HCT116 (cell line): ENCODE data around the gene DNAJC5. TPM values are rescaled to one million over a fixed set of nuclear protein-coding genes. Genes with fewer than 3 reads are reported as not detected.
"Not testable (repeated sequence)": the region's sequence is repeated elsewhere in the genome, so short reads cannot be mapped to it uniquely, and the experiment has no call there.

Source experiments
- ATAC-seq: fragments of 200-7000 bp; cut with Tn5 transposase; 2 replicates; pipeline ENCODE4 v1.9.1; 2020; ENCODE audit warnings: mild to moderate bottlenecking, moderate library complexity
- BruUV-seq: library from RNA; stranded (reverse); fragments of 400-500 nt; replicated peaks from 2 replicates; lab custom pipeline; 2021; lab: Mats Ljungman, UMichigan
- CTCF ChIA-PET: fragments of 300-600 bp; sonication (Branson Sonifier 250); formaldehyde crosslinking; loops from one replicate; lab custom pipeline; 2021; ENCODE audit warnings: antibody characterized with exemption; lab: Charles Lee
- POLR2A ChIA-PET: fragments of 300-600, 350-600 bp; sonication (Branson Sonifier 250); formaldehyde crosslinking; loops from one replicate; lab custom pipeline; 2021; ENCODE audit warnings: antibody characterized with exemption; lab: Charles Lee
- RAD21 ChIA-PET, 2 experiments: fragments of 300-600 bp; sonication (Branson Sonifier 250); formaldehyde crosslinking; loops; one replicate each; lab custom pipeline; 2023; ENCODE audit warnings: low total read pairs in 2 of 2; ENCODE audit not compliant: uncharacterized antibody in 2 of 2, unreplicated experiment in 2 of 2, low non-redundant PET in 1 of 2; lab: Charles Lee
- DNase-seq: peaks from one replicate; pipeline ENCODE4 v3.0.0-alpha.2; 2010; ENCODE audit warnings: low read depth, low spot score
- H2AFZ ChIP-seq: fragments of 200-600 bp; shearing (Covaris generic), sonication (generic); 2 replicates; pipeline ENCODE4 v1.6.1; 2017; ENCODE audit warnings: low read depth, mixed run types, mixed read lengths, antibody characterized with exemption, low read length; ENCODE audit not compliant: poor library complexity, severe bottlenecking
- H3K27ac ChIP-seq: 2 replicates; pipeline ENCODE4 v1.5.1; 2012; ENCODE audit warnings: low read depth, low read length
- H3K27me3 ChIP-seq: fragments of 200-600 bp; sonication (generic); 2 replicates; pipeline ENCODE4 v1.6.1; 2016; ENCODE audit warnings: mixed run types, low read length, mixed read lengths; ENCODE audit not compliant: insufficient read depth
- H3K36me3 ChIP-seq, 2 experiments: fragments of 200-500 bp in 1 of 2; fragments of 200-600 bp in 1 of 2; sonication (Bioruptor generic) in 1 of 2; sonication (generic) in 1 of 2; 2 replicates each; pipeline versions ENCODE4 v1.5.1 to v1.6.1; 2014 to 2016; ENCODE audit warnings: low read length in 2 of 2, inconsistent platforms in 1 of 2, mixed read lengths in 1 of 2, mixed run types in 1 of 2; ENCODE audit not compliant: insufficient read depth in 2 of 2, control insufficient read depth in 1 of 2
- H3K4me1 ChIP-seq, 2 experiments: fragments of 200-600 bp in 1 of 2; sonication (generic) in 1 of 2; 2 replicates each; pipeline versions ENCODE4 v1.5.1 to v1.6.1; 2012 to 2017; ENCODE audit warnings: low read length in 2 of 2, inconsistent platforms in 1 of 2, mild to moderate bottlenecking in 1 of 2, mixed read lengths in 1 of 2, mixed run types in 1 of 2, moderate library complexity in 1 of 2; ENCODE audit not compliant: insufficient read depth in 2 of 2, control insufficient read depth in 1 of 2
- H3K4me2 ChIP-seq: fragments of 200-600 bp; sonication (generic); 2 replicates; pipeline ENCODE4 v1.6.1; 2017; ENCODE audit warnings: mixed run types, low read length, mixed read lengths
- H3K4me3 ChIP-seq, 2 experiments: fragments of 200-600 bp in 1 of 2; sonication (generic) in 1 of 2; replicated peaks in 1 of 2; 2 replicates each; pipeline ENCODE4 v1.5.1; 2011 to 2016; ENCODE audit warnings: low read length in 2 of 2, control low read depth in 1 of 2, low read depth in 1 of 2, mild to moderate bottlenecking in 1 of 2, mixed read lengths in 1 of 2, mixed run types in 1 of 2
- H3K79me2 ChIP-seq: fragments of 200-600 bp; sonication (generic); 2 replicates; pipeline ENCODE4 v1.6.1; 2017; ENCODE audit warnings: mild to moderate bottlenecking, mixed run types, low read length, moderate library complexity, mixed read lengths; ENCODE audit not compliant: insufficient read depth
- H3K9ac ChIP-seq: fragments of 200-600 bp; sonication (generic); 2 replicates; pipeline ENCODE4 v1.6.1; 2016; ENCODE audit warnings: low read length, mixed read lengths
- H3K9me2 ChIP-seq: fragments of 200-600 bp; sonication (generic), shearing (Covaris generic); 2 replicates; pipeline ENCODE4 v1.6.1; 2017; ENCODE audit warnings: mixed run types, mild to moderate bottlenecking, moderate library complexity; ENCODE audit not compliant: insufficient read depth
- H3K9me3 ChIP-seq, 2 experiments: fragments of 200-500 bp in 1 of 2; fragments of 200-600 bp in 1 of 2; sonication (Bioruptor generic) in 1 of 2; sonication (generic) in 1 of 2; 2 replicates each; pipeline ENCODE4 v1.6.1; 2014 to 2017; ENCODE audit warnings: low read length in 2 of 2, mixed read lengths in 2 of 2, inconsistent platforms in 1 of 2, low read depth in 1 of 2, mild to moderate bottlenecking in 1 of 2, mixed run types in 1 of 2, moderate library complexity in 1 of 2; ENCODE audit not compliant: control insufficient read depth in 1 of 2, insufficient read depth in 1 of 2
- H4K20me1 ChIP-seq: fragments of 200-600 bp; sonication (generic), shearing (Covaris generic); 2 replicates; pipeline ENCODE4 v1.6.1; 2017; ENCODE audit warnings: mixed run types, mild to moderate bottlenecking, moderate library complexity; ENCODE audit not compliant: insufficient read depth
- ATF3 ChIP-seq: IDR thresholded peaks from 2 replicates; pipeline ENCODE4 v1.6.1; 2012
- CBX3 ChIP-seq: IDR thresholded peaks from 2 replicates; pipeline ENCODE4 v1.6.1; 2012; ENCODE audit warnings: low read depth
- EGR1 ChIP-seq: IDR thresholded peaks from 2 replicates; pipeline ENCODE4 v1.6.1; 2012; ENCODE audit warnings: low read depth
- ELF1 ChIP-seq: IDR thresholded peaks from 2 replicates; pipeline ENCODE4 v1.6.1; 2012; ENCODE audit warnings: low read depth, borderline replicate concordance
- EZH2 ChIP-seq: fragments of 200-600 bp; sonication (generic); IDR thresholded peaks from 2 replicates; pipeline ENCODE4 v1.6.1; 2017; ENCODE audit warnings: antibody characterized with exemption, mixed run types
- JUND ChIP-seq: IDR thresholded peaks from 2 replicates; pipeline ENCODE4 v1.6.1; 2012
- MAX ChIP-seq: IDR thresholded peaks from 2 replicates; pipeline ENCODE4 v1.6.1; 2012
- POLR2A ChIP-seq: IDR thresholded peaks from 2 replicates; pipeline ENCODE4 v1.7.0; 2011; ENCODE audit warnings: borderline replicate concordance; ENCODE audit not compliant: insufficient read depth, insufficient read length; ENCODE audit errors: extremely low read depth
- REST ChIP-seq: IDR thresholded peaks from 2 replicates; pipeline ENCODE4 v1.6.1; 2012; ENCODE audit warnings: low read depth
- SP1 ChIP-seq: IDR thresholded peaks from 2 replicates; pipeline ENCODE4 v1.6.1; 2012; ENCODE audit warnings: low read depth
- TCF7L2 ChIP-seq: IDR thresholded peaks from 2 replicates; pipeline ENCODE4 v1.7.0; 2011; ENCODE audit warnings: borderline replicate concordance, inconsistent platforms; ENCODE audit not compliant: insufficient read depth, insufficient read length; ENCODE audit errors: extremely low read depth
- YY1 ChIP-seq: IDR thresholded peaks from 2 replicates; pipeline ENCODE4 v1.6.1; 2011; ENCODE audit warnings: low read length, low read depth, moderate library complexity, mild to moderate bottlenecking; ENCODE audit not compliant: insufficient replicate concordance; ENCODE audit errors: extremely low read depth
- ZBTB33 ChIP-seq: IDR thresholded peaks from 2 replicates; pipeline ENCODE4 v1.6.1; 2011; ENCODE audit warnings: mild to moderate bottlenecking, low read length, moderate library complexity; ENCODE audit not compliant: insufficient replicate concordance; ENCODE audit errors: extremely low read depth
- intact Hi-C: fragments of 100-400 bp; cut with micrococcal nuclease; formaldehyde crosslinking; loops from 2 replicates; pipeline ENCODE4 v1.10.0; 2022
- total RNA-seq: library from RNA; stranded (reverse); gene quantifications from one replicate; pipeline ENCODE4 v1.2.1, GENCODE V29; 2021; ENCODE audit not compliant: unreplicated experiment

DNAJC5 gene
- total RNA-seq, 1 experiment from 2014 or later, result 38.3 TPM

GRCh38 chr20:63878899-63879663 lies 15.8 kb upstream of the DNAJC5 start:
- Histone ChIP-seq H3K9me3 (no peaks in the 10 kb centered on the region), H3K4me2 (no peak overlapping the region), H3K4me3 (no peak overlapping the region), H3K27me3 (no peaks in the 10 kb centered on the region), H3K4me1 (no peaks in the 10 kb centered on the region), H3K9me2 (no peaks in the 10 kb centered on the region), H3K79me2 (peaks cover 88% of the 10 kb centered on the region), H2AFZ (no peak overlapping the region), H4K20me1 (no peaks in the 10 kb centered on the region), H3K9ac (no peak overlapping the region), H3K27ac (no peak overlapping the region), H3K36me3 (peaks cover 34 to 47% of the 10 kb centered on the region in 2 experiments)
- CTCF ChIA-PET, result no interaction called here
- BruUV-seq, result no TSS peak
- intact Hi-C loops, result no loop called here
- POLR2A ChIA-PET, result no interaction called here
- TF ChIP-seq ELF1, result no peak
- no peak for TF ChIP-seq YY1
- TF ChIP-seq MAX, result no peak
- TF ChIP-seq TCF7L2, result no peak
- TF ChIP-seq JUND, result no peak
- no peak for TF ChIP-seq CBX3
- no peak for TF ChIP-seq EGR1
- TF ChIP-seq ATF3, result no peak
- no peak for TF ChIP-seq EZH2
- no peak for TF ChIP-seq POLR2A
- TF ChIP-seq ZBTB33, result no peak
- no peak for TF ChIP-seq SP1
- no peak for TF ChIP-seq REST
- ATAC-seq (no peak), DNase-seq (no peak)
- RAD21 ChIA-PET, result no interaction called here

- POLR2A ChIA-PET, H3K9ac ChIP-seq, H4K20me1 ChIP-seq, H3K9me2 ChIP-seq, H3K4me3 ChIP-seq, intact Hi-C loops, H3K9me3 ChIP-seq, BruUV-seq, RAD21 ChIA-PET, DNase-seq, ATAC-seq, H3K27me3 ChIP-seq, H3K4me1 ChIP-seq, H2AFZ ChIP-seq, H3K4me2 ChIP-seq, CTCF ChIA-PET, H3K27ac ChIP-seq: not testable (repeated sequence)
- Histone ChIP-seq H3K36me3 (peaks cover 29 to 48% of the 10 kb centered on the region in 2 experiments), H3K79me2 (peaks cover 89% of the 10 kb centered on the region)
Measured at GRCh38 chr20:63880901-63881300, 14.0 kb upstream of the DNAJC5 start.
